SU-DHL-6 (cell line): ENCODE data around the gene CMSS1.

Source experiments
- H2AFZ ChIP-seq: fragments of 200-600 bp; sonication (generic); 2 replicates; pipeline ENCODE4 v1.6.1; 2014; ENCODE audit warnings: low read depth, mild to moderate bottlenecking, moderate library complexity, mixed read lengths, antibody characterized with exemption, low read length; ENCODE audit not compliant: severe bottlenecking
- H3F3A ChIP-seq: fragments of 200-600 bp; shearing (Covaris generic); 2 replicates; pipeline ENCODE4 v1.6.0; 2016; ENCODE audit warnings: antibody characterized with exemption, mild to moderate bottlenecking; ENCODE audit not compliant: insufficient read depth
- H3K27ac ChIP-seq: fragments of 200-600 bp; sonication (generic); 2 replicates; pipeline ENCODE4 v1.5.1; 2016; ENCODE audit warnings: low read depth, mild to moderate bottlenecking, low read length, moderate library complexity, mixed read lengths
- H3K27me3 ChIP-seq: fragments of 200-600 bp; sonication (generic), shearing (Covaris generic); 2 replicates; pipeline ENCODE4 v1.6.0; 2014; ENCODE audit warnings: mild to moderate bottlenecking, low read length
- H3K36me3 ChIP-seq: fragments of 200-600 bp; sonication (generic); 2 replicates; pipeline ENCODE4 v1.6.1; 2014; ENCODE audit warnings: mild to moderate bottlenecking, low read length, mixed read lengths
- H3K4me2 ChIP-seq: fragments of 300-600, 200-600 bp; shearing (Covaris generic), sonication (generic); 2 replicates; pipeline ENCODE4 v1.6.0; 2014; ENCODE audit warnings: low read length, low read depth, mild to moderate bottlenecking; ENCODE audit not compliant: poor library complexity, severe bottlenecking
- H3K4me3 ChIP-seq: fragments of 200-600 bp; sonication (generic); 2 replicates; pipeline ENCODE4 v1.5.1; 2014; ENCODE audit warnings: antibody characterized with exemption, low read length, mild to moderate bottlenecking, mixed read lengths; ENCODE audit not compliant: insufficient read depth, poor library complexity, severe bottlenecking
- H3K79me2 ChIP-seq: fragments of 200-600 bp; sonication (generic); 2 replicates; pipeline ENCODE4 v1.6.1; 2014; ENCODE audit warnings: mild to moderate bottlenecking, low read length, moderate library complexity; ENCODE audit not compliant: insufficient read depth
- H3K9ac ChIP-seq: fragments of 200-600 bp; sonication (generic); 2 replicates; pipeline ENCODE4 v1.7.0; 2014; ENCODE audit warnings: mild to moderate bottlenecking, low read length
- H3K9me2 ChIP-seq: fragments of 200-600 bp; sonication (generic); replicated peaks from 2 replicates; pipeline ENCODE4 v1.6.1; 2014; ENCODE audit warnings: low read length; ENCODE audit not compliant: insufficient read depth
- H3K9me3 ChIP-seq: fragments of 200-600 bp; sonication (generic); 2 replicates; pipeline ENCODE4 v1.6.1; 2014; ENCODE audit warnings: low read length, mixed read lengths; ENCODE audit not compliant: insufficient read depth
- H4K20me1 ChIP-seq: fragments of 200-600 bp; sonication (generic); 2 replicates; pipeline ENCODE4 v1.6.1; 2014; ENCODE audit warnings: low read depth, mild to moderate bottlenecking, antibody characterized with exemption, low read length, moderate library complexity, mixed read lengths
- EZH2phosphoT487 ChIP-seq: fragments of 200-600 bp; sonication (generic), shearing (Covaris generic); conservative IDR thresholded peaks from 2 replicates; pipeline ENCODE4 v1.6.1; 2018; ENCODE audit warnings: mild to moderate bottlenecking, antibody characterized with exemption, low read length, moderate library complexity, mixed read lengths
- TF ChIP-seq, protein P1 (sequence below): fragments of 200-600 bp; sonication (generic); IDR thresholded peaks from one replicate; pipeline ENCODE4 v1.5.1; 2017; ENCODE audit warnings: antibody characterized with exemption, mild to moderate bottlenecking, low read length, moderate library complexity; ENCODE audit not compliant: insufficient read depth, poor library complexity, severe bottlenecking

The CMSS1 gene

DNA sequence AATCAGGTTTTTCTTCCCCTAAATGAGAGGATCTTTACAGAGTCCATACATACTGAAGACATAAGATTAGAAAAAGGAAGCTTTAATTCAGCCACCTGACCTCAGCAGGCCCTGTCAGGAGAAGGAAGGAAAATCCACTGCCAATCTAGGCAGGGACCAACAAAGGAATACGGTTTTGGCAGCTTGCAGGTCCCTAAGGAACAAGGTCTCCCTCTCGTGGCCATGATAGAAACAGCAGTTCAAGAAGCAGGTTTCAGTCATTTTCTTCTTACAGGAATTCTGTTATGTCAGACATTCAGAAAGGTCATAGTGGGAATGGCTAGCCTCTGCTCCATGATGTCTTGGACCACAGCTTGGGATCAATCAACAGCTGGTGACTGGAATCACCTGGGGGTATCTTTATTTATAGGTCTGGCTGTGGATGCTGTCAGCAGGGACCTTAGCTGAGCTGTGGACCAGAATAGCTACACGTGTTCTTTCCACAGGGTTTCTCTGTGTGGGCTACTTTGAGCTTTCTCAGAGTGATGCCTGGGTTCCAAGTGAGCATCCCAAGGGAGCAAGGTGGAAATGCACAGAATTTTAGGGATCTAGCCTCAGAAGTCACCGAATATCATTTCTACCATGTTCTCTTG is 9.4 kb upstream of the CMSS1 start:
- no peaks in the 10 kb centered on the region for H3F3A ChIP-seq
- no peak overlapping the region for H2AFZ ChIP-seq

DNA sequence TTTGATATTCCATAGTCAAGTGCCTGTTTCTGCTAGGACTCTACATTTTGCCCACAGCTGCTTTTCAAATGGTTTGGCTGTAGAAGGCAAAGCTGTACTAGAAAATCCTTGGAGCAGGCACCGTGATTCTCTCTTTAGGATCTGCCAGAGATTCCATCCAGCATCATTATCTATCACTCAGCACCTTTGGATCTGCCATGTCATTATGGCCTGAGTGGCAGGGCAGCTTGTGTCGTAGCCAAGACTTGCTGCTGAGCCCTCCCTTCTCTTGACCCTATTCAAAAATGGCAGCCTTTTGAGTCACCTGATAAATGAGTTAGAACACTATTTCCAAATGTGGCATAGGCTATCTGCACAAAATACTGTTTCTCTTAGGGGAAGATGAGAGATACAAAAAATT is 8.1 kb upstream of the CMSS1 start:
- Histone ChIP-seq H3F3A (no peaks in the 10 kb centered on the region), H3K9ac (no peak overlapping the region), H2AFZ (no peak overlapping the region), H3K79me2 (no peaks in the 10 kb centered on the region), H3K36me3 (no peaks in the 10 kb centered on the region), H3K9me3 (peaks cover 22% of the 10 kb centered on the region; the same call in 1 of the 2 replicates), H3K27me3 (no peaks in the 10 kb centered on the region), H3K4me3 (no peak overlapping the region), H3K4me2 (no peak overlapping the region), H3K27ac (no peak overlapping the region), H4K20me1 (no peaks in the 10 kb centered on the region), H3K9me2 (no peaks in the 10 kb centered on the region)
- TF ChIP-seq EZH2phosphoT487 = no peak
- TF ChIP-seq, protein P1, sequence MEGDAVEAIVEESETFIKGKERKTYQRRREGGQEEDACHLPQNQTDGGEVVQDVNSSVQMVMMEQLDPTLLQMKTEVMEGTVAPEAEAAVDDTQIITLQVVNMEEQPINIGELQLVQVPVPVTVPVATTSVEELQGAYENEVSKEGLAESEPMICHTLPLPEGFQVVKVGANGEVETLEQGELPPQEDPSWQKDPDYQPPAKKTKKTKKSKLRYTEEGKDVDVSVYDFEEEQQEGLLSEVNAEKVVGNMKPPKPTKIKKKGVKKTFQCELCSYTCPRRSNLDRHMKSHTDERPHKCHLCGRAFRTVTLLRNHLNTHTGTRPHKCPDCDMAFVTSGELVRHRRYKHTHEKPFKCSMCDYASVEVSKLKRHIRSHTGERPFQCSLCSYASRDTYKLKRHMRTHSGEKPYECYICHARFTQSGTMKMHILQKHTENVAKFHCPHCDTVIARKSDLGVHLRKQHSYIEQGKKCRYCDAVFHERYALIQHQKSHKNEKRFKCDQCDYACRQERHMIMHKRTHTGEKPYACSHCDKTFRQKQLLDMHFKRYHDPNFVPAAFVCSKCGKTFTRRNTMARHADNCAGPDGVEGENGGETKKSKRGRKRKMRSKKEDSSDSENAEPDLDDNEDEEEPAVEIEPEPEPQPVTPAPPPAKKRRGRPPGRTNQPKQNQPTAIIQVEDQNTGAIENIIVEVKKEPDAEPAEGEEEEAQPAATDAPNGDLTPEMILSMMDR = no peak

More for the DNA sequence above, 9.4 kb upstream of the CMSS1 start:
- H3K36me3 ChIP-seq = no peaks in the 10 kb centered on the region
- no peaks in the 10 kb centered on the region for H3K79me2 ChIP-seq
- no peak overlapping the region for H3K4me3 ChIP-seq
- H3K27me3 ChIP-seq = no peaks in the 10 kb centered on the region
- H4K20me1 ChIP-seq = no peaks in the 10 kb centered on the region
- no peaks in the 10 kb centered on the region for H3K9me2 ChIP-seq
- H3K27ac ChIP-seq = no peak overlapping the region
- H3K4me2 ChIP-seq = no peak overlapping the region
- TF ChIP-seq, protein P1 = peak; percentile 69
- TF ChIP-seq EZH2phosphoT487 = no peak
- no peak overlapping the region for H3K9ac ChIP-seq
- peaks cover 22% of the 10 kb centered on the region; the same call in 1 of the 2 replicates for H3K9me3 ChIP-seq

DNA sequence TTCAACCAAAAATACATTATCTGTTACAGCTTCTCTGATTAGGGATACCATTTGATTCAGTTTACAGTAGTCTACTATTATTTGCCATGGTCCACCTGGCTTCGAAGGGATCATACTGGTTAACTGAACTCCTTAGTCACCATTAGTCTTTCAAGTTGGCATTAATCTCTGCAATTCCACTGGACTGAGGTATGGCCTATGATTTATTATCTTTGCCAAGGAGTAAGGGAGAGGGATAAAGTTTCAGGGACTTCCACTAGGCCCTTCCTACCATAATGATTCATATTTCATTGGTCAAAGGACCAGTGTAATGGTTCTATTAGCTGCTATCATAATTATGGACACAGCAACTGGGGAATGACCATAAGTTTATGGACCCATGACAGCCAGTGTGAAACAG is 7.3 kb upstream of the CMSS1 start:
- no peaks in the 10 kb centered on the region for H3K9me2 ChIP-seq
- H3K9me3 ChIP-seq = peaks cover 14% of the 10 kb centered on the region; the same call in 1 of the 2 replicates
- no peak overlapping the region for H2AFZ ChIP-seq
- no peak overlapping the region for H3K27ac ChIP-seq
- H3F3A ChIP-seq = no peaks in the 10 kb centered on the region
- no peak overlapping the region for H3K9ac ChIP-seq
- no peak overlapping the region for H3K4me3 ChIP-seq
- TF ChIP-seq, protein P1 = no peak
- TF ChIP-seq EZH2phosphoT487 = no peak
- H3K36me3 ChIP-seq = no peaks in the 10 kb centered on the region
- no peak overlapping the region for H3K4me2 ChIP-seq
- no peaks in the 10 kb centered on the region for H4K20me1 ChIP-seq
- H3K27me3 ChIP-seq = no peaks in the 10 kb centered on the region
- no peaks in the 10 kb centered on the region for H3K79me2 ChIP-seq
